ENCODE results near the gene RFX2.

DNA sequence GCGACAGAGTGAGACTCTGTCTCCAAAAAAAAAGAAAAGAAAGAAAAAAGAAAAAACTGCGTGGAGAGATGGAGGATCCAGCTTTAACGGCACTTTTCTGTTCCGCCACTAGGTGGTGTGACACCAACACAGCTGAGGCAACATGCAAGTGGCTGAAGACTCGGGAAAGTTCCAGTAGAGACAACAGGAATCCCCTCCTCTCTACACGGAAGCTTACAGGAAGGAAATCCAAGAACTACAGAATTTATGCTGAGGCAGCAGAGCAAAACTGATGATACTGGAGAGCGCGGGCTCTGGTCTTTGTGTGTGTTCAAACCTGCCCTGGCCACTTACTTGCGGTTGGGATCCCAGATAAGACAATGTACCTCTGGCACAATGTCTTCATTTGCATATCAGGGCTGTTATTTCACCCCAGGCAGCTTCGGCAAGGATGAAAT is 142.3 kb downstream of the RFX2 start:
- TF ChIP-seq, protein P1, sequence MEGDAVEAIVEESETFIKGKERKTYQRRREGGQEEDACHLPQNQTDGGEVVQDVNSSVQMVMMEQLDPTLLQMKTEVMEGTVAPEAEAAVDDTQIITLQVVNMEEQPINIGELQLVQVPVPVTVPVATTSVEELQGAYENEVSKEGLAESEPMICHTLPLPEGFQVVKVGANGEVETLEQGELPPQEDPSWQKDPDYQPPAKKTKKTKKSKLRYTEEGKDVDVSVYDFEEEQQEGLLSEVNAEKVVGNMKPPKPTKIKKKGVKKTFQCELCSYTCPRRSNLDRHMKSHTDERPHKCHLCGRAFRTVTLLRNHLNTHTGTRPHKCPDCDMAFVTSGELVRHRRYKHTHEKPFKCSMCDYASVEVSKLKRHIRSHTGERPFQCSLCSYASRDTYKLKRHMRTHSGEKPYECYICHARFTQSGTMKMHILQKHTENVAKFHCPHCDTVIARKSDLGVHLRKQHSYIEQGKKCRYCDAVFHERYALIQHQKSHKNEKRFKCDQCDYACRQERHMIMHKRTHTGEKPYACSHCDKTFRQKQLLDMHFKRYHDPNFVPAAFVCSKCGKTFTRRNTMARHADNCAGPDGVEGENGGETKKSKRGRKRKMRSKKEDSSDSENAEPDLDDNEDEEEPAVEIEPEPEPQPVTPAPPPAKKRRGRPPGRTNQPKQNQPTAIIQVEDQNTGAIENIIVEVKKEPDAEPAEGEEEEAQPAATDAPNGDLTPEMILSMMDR (IDR thresholded peaks at IDR 0.05) = peak; percentile 78 to 92 (median 83)
- peak in 1 of 2 donors; percentile 20 for TF ChIP-seq POLR2A (IDR thresholded peaks at IDR 0.05)
